COLO668 (cell line): Measurements from ENCODE around the gene MKLN1.

Experiments
- DNase-seq: peaks from one replicate; lab custom pipeline; 2025; ENCODE audit not compliant: unreplicated experiment; lab: John Stamatoyannopoulos, UW

MKLN1 gene

DNA sequence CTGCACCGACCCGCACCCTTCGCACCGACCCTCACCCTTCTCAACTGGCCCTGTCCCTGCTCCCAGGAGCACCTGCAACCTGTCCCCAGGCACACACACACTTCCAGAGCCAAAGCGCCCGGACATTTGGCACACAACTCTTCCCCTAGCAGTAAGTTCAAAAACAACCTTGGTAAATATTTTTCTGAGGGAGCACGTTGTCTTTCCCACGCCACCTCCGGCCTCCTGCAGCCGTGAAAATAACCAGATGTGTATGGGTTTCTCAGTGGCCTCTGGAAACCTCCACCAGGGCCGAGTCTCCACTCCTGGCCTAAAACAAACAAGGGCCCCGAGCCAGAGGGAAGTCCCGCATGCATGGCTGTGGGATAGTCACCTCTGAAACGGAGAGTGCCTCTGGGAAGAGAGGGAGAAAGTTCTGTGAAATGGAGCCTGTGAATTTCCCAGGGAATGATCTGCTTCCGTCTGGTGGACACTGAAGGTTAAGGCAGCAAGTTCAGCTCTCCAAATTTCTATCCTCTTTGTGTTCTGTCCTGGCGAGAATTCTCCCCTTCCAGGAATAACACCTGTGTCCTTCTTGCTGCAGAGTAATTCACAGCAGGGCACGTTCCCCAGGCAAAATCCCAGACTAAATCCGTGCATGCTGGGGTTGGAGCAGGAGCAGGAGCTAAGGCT is 213.0 kb downstream of the MKLN1 start:
- DNase-seq: peak; percentile 12

DNA sequence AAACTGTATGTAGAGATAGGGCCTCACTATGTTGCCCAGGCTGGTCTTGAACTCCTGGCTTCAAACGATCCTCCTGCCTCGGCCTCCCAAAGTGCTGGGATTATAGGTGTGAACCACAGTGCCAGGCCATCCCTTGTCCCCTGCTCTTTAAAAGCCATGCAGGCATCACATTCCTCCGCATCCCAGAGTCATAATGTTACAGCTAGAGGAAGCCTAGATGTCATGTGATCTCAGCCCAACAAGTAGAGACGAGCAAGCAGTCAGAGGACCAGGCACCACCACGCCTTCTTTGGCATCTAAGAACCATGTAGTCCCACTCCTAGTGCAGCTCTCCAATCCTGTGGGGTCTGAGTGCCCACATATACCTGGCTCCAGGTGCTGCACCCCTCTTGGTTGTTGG is 215.6 kb downstream of the MKLN1 start:
- DNase-seq: no peak

DNA sequence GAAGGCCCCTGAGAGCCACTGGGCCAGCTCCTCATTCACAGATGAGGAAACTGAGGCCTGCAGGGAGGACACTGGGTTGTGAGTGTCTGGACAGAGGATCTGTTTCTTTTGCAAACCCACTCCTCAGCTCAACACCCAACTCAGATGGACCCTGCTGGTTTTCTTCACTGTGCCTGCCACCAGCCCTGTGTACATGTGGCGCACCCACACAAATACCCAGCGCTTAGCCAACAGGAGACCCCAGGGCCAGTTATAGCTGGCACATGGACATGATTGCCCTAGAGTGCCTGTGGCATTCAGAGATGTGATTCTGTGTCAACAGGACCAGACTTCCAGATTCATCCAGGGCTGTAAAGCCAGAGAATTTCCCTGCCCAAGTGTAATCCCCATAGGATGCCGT is 216.3 kb downstream of the MKLN1 start:
- no peak for DNase-seq

DNA sequence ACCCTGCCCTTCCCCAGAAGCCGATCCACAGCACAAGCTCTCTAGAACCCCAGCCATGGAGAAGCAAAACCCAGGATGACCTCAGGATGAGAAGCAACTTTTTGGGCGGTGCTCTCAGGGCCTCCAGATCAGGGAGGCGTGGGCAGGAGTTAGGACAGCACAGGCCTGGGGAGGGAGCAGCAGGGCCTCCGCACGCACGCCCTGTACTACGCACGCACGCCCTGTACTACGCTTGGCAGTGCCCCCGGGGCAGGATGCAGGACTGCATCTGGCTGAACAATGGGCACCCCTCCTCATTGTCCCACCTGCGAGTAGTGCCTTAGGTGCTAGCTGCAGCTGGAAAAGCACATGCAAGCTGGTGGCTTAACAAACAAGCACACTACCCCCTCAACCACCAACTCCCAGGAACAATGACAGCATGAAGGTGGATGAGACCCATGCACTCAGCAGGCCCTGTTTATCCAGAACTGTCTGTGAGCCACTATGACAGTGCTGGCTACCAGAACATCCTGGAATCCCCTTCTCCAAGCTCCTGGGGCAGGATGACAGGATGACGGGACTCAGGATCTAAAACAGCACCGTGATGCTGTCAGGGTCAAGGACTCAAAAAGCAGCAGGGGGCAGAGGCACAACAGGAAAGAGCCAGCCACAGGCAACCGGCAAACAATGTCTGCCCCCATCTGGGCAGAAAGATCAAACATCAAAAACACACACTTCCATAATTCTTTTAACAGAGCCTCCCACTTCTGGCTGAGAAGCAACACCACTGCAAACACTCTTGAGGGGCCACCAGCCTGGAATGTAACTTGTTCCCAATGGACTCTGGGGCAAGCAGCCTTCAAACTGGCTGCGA is 217.0 kb downstream of the MKLN1 start:
- DNase-seq: peak; percentile 78

DNA sequence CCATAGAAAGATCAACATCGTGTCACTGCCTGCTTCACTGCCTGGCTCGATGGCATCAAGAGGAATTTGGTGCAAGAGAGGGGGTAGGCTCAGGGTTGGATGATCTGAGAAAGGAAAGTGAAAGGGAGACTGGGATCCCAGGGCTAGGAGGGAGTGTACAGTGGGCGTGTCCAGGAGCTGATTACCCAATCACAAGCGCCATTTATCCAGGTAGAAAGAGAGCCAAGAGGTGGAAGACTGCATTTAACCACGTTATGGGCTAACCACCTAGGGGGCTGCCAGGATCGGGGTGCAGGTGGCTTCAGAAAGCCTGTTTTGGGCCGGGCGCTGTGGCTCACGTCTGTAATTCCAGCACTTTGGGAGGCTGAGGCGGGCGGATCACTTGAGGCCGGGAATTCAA is 218.4 kb downstream of the MKLN1 start:
- DNase-seq: no peak
